ENCODE measurements around the gene COPS3. TPM values are rescaled to one million over a fixed set of nuclear protein-coding genes. Genes with fewer than 3 reads are reported as not detected.

Gene COPS3
- polyA plus RNA-seq, 1 donor from 2014 or later: 213 TPM

DNA sequence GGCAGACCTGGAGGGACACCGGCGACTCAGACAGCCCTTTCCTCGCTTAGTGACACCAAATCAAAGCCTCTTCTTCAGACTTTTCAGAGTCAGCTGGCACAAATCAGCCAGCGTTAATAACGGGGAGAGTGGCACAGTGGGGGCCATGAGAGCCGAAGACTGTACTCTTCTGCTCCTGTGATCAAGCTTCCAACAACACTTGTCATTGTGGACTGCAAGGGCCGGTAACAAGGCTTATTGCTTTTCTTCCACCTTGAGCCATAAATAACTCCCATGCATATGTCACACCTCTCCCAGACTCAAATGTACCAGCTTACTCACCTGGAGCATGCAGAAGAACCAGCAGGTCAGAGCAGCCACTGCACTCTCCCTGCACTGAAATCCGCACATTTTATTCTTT, 56.9 kb downstream of the COPS3 start:
- Histone ChIP-seq H3K9me3 (ENCODE audit: low read length) (no peaks in the 10 kb centered on the region), H3K27ac (ENCODE audit: low read length) (no peak overlapping the region), H3K27me3 (ENCODE audit: insufficient read depth, low read depth, low read length) (no peaks in the 10 kb centered on the region), H3K79me2 (replicated peaks; ENCODE audit: insufficient read depth, low read length) (no peaks in the 10 kb centered on the region), H3F3A (ENCODE audit: insufficient read depth, low read length, poor library complexity, severe bottlenecking) (no peaks in the 10 kb centered on the region), H3K4me2 (ENCODE audit: low read length) (no peak overlapping the region), H3K4me3 (ENCODE audit: low read length) (no peak overlapping the region), H3K9me2 (ENCODE audit: insufficient read depth, low read length) (no peaks in the 10 kb centered on the region), H3K36me3 (ENCODE audit: insufficient read depth, low read length) (peaks cover 6% of the 10 kb centered on the region), H2AFZ (ENCODE audit: low read depth, low read length) (no peak overlapping the region), H4K20me1 (ENCODE audit: insufficient read depth) (no peaks in the 10 kb centered on the region), H3K9ac (ENCODE audit: low read length) (no peak overlapping the region)
- TF ChIP-seq RAD21 (conservative IDR thresholded peaks at IDR 0.05): no peak
- no peak for TF ChIP-seq EP300 (conservative IDR thresholded peaks at IDR 0.05; ENCODE audit: poor library complexity, severe bottlenecking)
- no peak for TF ChIP-seq CTCF (IDR thresholded peaks at IDR 0.05; ENCODE audit: poor library complexity, severe bottlenecking)
- no peak for TF ChIP-seq TAF1 (IDR thresholded peaks at IDR 0.05; ENCODE audit: low read depth)
- no peak for TF ChIP-seq POLR2AphosphoS5 (IDR thresholded peaks at IDR 0.05)
- TF ChIP-seq MXI1 (conservative IDR thresholded peaks at IDR 0.05; ENCODE audit: poor library complexity, severe bottlenecking): no peak
- no peak for TF ChIP-seq REST (IDR thresholded peaks at IDR 0.05; ENCODE audit: borderline replicate concordance)
- TF ChIP-seq EZH2 (IDR thresholded peaks at IDR 0.05; ENCODE audit: borderline replicate concordance, insufficient read depth, low read length, poor library complexity, severe bottlenecking): no peak
- no peak for TF ChIP-seq SMC3 (conservative IDR thresholded peaks at IDR 0.05; ENCODE audit: poor library complexity)

DNA sequence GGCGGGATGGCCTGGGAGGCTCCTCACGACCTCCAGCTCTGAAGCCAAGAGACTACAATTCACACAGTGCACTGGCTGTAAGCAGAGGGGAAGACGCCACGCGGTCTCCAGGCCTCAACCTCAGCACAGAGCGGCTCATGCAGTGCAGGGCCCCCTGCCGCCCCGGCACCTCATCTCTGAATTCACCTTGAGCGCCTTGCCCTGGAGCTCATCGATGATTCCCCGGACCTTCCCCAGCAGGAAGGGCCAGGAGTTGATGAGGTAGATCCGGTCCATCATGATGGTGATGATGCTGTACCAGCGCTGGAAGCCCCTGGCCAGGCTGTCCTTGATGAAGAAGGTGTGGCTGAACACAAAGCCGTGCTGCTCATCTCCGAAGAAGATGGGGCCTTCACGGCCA, 57.3 kb downstream of the COPS3 start:
- Histone ChIP-seq H3K27ac (ENCODE audit: low read length) (no peak overlapping the region), H3K4me3 (ENCODE audit: low read length) (no peak overlapping the region), H3K79me2 (replicated peaks; ENCODE audit: insufficient read depth, low read length) (no peaks in the 10 kb centered on the region), H3K9me2 (ENCODE audit: insufficient read depth, low read length) (no peaks in the 10 kb centered on the region), H3K36me3 (ENCODE audit: insufficient read depth, low read length) (peaks cover 6% of the 10 kb centered on the region), H3F3A (ENCODE audit: insufficient read depth, low read length, poor library complexity, severe bottlenecking) (no peaks in the 10 kb centered on the region), H3K27me3 (ENCODE audit: insufficient read depth, low read depth, low read length) (no peaks in the 10 kb centered on the region), H2AFZ (ENCODE audit: low read depth, low read length) (no peak overlapping the region), H3K9ac (ENCODE audit: low read length) (no peak overlapping the region), H3K9me3 (ENCODE audit: low read length) (no peaks in the 10 kb centered on the region), H4K20me1 (ENCODE audit: insufficient read depth) (no peaks in the 10 kb centered on the region), H3K4me2 (ENCODE audit: low read length) (no peak overlapping the region)
- TF ChIP-seq SMC3 (conservative IDR thresholded peaks at IDR 0.05; ENCODE audit: poor library complexity) (no peak), EZH2 (IDR thresholded peaks at IDR 0.05; ENCODE audit: borderline replicate concordance, insufficient read depth, low read length, poor library complexity, severe bottlenecking) (no peak), CTCF (IDR thresholded peaks at IDR 0.05; ENCODE audit: poor library complexity, severe bottlenecking) (no peak)
